ENCODE data around the gene VSTM2B.

VSTM2B gene

DNA sequence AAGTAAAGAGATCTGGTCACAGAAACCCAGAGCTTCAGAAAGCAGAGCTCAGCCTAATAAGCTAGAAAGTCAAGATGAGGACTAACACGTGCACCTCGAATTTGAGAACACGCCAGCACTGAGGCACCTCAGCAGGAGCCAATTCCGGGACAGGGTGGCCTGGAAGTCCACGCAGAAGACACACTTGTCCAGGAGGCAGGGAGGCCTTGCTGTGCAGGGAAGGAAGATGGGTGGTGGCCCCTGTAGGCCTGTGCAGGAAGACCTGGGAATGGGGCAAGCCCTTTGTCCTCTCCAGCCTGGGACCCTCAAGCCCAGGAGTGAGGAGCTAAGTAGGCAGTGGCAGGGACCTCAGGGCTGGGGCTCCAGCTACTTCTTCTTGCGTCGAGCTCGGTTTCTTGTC lies 16.3 kb upstream of the VSTM2B start:
- TF ChIP-seq, protein P1, sequence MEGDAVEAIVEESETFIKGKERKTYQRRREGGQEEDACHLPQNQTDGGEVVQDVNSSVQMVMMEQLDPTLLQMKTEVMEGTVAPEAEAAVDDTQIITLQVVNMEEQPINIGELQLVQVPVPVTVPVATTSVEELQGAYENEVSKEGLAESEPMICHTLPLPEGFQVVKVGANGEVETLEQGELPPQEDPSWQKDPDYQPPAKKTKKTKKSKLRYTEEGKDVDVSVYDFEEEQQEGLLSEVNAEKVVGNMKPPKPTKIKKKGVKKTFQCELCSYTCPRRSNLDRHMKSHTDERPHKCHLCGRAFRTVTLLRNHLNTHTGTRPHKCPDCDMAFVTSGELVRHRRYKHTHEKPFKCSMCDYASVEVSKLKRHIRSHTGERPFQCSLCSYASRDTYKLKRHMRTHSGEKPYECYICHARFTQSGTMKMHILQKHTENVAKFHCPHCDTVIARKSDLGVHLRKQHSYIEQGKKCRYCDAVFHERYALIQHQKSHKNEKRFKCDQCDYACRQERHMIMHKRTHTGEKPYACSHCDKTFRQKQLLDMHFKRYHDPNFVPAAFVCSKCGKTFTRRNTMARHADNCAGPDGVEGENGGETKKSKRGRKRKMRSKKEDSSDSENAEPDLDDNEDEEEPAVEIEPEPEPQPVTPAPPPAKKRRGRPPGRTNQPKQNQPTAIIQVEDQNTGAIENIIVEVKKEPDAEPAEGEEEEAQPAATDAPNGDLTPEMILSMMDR (IDR thresholded peaks at IDR 0.05; ENCODE audit: insufficient read depth, missing control alignments) = no peak
- DNase-seq (ENCODE audit: insufficient read length, low spot score) (no peak), FAIRE-seq (no peak)

DNA sequence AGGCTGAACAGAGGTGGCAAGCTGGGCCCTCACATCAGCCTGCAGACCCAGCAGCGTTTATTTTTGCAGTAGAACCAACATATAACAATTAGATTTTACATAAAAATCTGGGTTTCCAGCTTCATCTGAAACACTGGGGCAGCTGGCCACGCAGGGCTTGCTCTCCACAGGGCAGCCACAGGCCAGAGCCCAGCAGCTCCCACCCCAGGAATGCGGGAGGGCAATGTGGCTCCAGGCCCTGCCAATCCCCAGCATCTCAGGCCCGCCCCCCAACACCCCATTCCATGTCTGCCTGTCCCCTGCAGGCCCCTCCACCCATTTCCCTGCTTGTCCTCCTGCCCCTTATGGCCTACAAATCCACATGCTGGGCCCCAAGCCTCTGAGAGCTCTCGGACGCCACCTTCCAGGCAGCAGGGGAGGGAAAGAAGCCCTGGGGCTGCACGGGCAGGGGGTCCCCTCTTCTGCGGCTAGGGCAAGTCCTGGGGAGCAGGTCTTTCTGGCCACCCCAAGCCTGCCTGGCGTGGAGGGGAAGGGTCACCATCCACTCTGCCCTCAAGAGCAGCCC lies 15.0 kb upstream of the VSTM2B start:
- FAIRE-seq (no peak), DNase-seq (ENCODE audit: insufficient read length, low spot score) (no peak)
- TF ChIP-seq, protein P1 (IDR thresholded peaks at IDR 0.05; ENCODE audit: insufficient read depth, missing control alignments) = no peak

DNA sequence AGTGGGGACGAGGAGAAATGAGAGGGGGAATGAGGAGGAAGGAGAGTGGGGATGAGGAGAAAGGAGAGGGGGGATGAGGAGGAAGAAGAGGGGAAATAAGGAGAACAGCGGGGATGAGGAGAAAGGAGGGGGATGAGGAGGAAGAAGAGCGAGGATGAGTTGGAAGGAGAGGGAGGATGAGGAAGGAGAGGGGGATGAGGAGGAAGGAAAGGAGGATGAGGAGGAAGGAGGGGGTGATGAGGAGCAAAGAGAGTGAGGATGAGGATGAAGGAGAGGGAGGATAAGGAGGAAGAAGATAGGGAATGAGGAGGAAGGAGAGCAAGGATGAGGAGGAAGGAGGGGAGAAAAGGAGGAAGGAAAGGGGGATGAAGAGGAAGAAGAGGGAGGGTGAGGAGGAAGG lies 14.0 kb upstream of the VSTM2B start:
- TF ChIP-seq, protein P1 (IDR thresholded peaks at IDR 0.05; ENCODE audit: insufficient read depth, missing control alignments) = no peak
- FAIRE-seq = no peak
- no peak for DNase-seq (ENCODE audit: insufficient read length, low spot score)

GRCh38 chr19:29512748-29513147 lies 13.0 kb upstream of the VSTM2B start:
- DNase-seq (ENCODE audit: insufficient read length, low spot score) (no peak), FAIRE-seq (no peak)
- TF ChIP-seq, protein P1 (IDR thresholded peaks at IDR 0.05; ENCODE audit: insufficient read depth, missing control alignments) = no peak

DNA sequence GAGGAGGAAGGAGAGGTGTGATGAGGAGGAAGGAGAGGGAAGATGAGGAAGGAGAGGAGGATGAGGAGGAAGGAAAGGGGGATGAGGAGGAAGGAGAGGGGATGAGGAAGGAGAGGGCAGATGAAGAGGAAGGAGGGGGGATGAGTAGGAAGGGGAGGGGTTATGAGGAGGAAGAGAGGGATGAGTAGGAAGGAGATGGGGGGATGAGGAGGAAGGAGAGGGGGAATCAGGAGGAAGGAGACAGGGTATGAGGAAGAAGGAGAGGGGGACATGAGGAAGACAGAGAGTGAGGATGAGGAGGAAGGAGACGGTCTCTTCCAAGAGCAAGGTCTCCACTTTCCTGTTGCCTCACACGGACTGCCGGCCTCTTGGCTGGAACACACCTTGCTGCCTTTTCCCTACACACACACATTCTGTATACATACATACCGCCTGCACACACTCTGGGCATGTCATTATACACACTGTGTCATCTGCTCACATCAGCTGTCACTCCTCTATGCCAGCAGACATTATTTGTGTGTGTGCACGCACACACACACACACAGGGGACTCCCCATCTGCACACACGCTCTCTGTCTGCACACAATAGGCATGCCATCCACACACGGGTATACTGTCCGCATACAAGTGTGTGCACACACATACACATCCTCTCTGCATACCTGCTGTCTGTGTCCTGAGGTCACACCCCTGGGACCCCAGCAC lies 11.1 kb upstream of the VSTM2B start:
- TF ChIP-seq, protein P1 (IDR thresholded peaks at IDR 0.05; ENCODE audit: insufficient read depth, missing control alignments) = no peak
- no peak for DNase-seq (ENCODE audit: insufficient read length, low spot score)
- no peak for FAIRE-seq

- TF ChIP-seq, protein P1 (IDR thresholded peaks at IDR 0.05; ENCODE audit: insufficient read depth, missing control alignments) = no peak
- DNase-seq (ENCODE audit: insufficient read length, low spot score) = no peak
- FAIRE-seq = no peak
Measured at GRCh38 chr19:29515233-29515619, 10.6 kb upstream of the VSTM2B start.

DNA sequence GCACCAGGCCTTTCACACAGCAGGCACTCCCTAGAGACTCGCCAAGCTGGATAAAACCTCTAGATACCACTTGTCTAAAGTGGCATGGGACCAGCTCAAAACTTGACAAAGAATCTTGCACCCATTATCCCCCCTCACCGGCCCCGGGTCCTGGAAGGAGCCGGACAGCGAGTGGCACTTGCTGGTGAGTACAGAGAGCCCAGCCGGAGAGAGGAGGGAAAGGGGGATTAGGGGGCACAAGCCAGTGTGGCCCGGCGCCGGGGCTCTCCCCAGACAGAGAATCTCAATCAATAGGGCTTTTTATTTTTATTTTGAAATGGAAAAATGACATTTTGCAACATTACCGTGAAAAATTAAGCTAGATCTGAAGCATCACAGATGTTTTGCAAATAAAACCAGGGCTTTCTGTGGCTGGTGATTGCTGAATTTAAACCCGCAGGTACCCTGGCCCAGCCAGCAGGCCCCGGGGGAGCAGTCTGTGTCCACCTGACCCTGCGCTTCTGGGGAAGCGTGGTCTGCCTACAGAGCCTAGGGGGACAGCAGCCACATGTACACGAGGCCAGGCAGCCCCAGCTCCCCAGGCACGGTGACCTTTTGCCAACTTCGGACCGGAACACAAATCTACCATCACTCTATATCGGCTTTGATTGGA lies 10.0 kb upstream of the VSTM2B start:
- DNase-seq (ENCODE audit: insufficient read length, low spot score) (no peak), FAIRE-seq (no peak)
- TF ChIP-seq, protein P1 (IDR thresholded peaks at IDR 0.05; ENCODE audit: insufficient read depth, missing control alignments) = no peak
